ENCODE results near the gene MAST4.

DNA sequence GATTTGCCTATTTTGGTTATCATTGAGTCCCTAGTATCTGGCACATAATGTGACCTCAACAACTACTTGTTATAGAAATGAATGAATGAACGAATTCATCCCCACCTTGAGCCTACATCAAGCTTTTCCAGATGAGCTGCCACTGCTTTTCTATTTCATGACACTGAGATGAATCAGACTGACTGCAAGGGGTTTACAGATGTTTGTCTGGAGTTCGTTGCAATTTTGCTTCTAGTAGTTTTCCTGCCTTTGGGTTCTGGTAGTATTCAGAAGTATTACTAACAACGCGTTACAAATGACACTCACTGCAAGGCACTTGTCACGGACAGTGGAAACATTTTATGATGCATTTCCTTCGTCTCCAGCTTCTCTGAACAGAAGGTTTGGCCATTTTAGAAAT is 378.1 kb downstream of the MAST4 start:
- TF ChIP-seq, protein P1, sequence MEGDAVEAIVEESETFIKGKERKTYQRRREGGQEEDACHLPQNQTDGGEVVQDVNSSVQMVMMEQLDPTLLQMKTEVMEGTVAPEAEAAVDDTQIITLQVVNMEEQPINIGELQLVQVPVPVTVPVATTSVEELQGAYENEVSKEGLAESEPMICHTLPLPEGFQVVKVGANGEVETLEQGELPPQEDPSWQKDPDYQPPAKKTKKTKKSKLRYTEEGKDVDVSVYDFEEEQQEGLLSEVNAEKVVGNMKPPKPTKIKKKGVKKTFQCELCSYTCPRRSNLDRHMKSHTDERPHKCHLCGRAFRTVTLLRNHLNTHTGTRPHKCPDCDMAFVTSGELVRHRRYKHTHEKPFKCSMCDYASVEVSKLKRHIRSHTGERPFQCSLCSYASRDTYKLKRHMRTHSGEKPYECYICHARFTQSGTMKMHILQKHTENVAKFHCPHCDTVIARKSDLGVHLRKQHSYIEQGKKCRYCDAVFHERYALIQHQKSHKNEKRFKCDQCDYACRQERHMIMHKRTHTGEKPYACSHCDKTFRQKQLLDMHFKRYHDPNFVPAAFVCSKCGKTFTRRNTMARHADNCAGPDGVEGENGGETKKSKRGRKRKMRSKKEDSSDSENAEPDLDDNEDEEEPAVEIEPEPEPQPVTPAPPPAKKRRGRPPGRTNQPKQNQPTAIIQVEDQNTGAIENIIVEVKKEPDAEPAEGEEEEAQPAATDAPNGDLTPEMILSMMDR (conservative IDR thresholded peaks at IDR 0.05 in 1 of 2, IDR thresholded peaks at IDR 0.05 in 1 of 2; ENCODE audit: low read depth in 1 of 2, low read length in 2 of 2): no peak
- no peak for TF ChIP-seq EZH2 (IDR thresholded peaks at IDR 0.05; ENCODE audit: low read length, missing control alignments)

All from fibroblast of lung (primary cell).